HG03575 (cell line): ENCODE measurements around the gene PEX10.

Experiments used
- ATAC-seq: cut with Tn5 transposase; IDR thresholded peaks from one replicate; pipeline ENCODE4 v1.9.1; 2021; ENCODE audit not compliant: unreplicated experiment, insufficient number of reproducible peaks, low FRiP score; ENCODE audit errors: extremely low read depth

Gene PEX10

DNA sequence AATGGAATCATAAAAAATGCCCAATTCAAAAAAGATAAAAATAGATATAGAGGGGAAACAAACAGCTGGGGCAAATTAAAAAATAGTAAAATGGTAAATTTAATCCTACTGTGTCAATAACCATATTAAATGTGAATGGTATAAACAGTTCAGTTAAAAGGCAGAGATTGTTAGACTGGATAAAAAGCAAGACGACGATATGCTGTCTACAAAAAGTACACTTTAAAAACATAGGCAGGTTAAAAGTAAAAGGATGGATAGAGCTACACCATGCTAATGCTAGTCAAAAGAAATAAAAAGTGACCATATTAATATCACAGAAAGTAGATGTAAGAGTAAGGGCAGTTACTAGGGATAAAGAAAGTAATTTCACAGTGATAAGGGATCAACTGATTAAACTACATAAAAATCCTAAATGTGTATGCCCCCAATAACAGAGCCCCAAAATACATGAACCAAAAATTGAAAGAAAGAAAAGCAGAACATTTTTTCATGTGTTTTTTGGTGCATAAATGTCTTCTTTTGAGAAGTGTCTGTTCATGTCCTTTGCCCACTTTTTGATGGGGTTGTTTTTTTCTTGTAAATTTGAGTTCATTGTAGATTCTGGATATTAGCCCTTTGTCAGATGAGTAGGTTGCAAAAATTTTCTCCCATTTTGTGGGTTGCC, 48.4 kb downstream of the PEX10 start:
- ATAC-seq, result no peak

DNA sequence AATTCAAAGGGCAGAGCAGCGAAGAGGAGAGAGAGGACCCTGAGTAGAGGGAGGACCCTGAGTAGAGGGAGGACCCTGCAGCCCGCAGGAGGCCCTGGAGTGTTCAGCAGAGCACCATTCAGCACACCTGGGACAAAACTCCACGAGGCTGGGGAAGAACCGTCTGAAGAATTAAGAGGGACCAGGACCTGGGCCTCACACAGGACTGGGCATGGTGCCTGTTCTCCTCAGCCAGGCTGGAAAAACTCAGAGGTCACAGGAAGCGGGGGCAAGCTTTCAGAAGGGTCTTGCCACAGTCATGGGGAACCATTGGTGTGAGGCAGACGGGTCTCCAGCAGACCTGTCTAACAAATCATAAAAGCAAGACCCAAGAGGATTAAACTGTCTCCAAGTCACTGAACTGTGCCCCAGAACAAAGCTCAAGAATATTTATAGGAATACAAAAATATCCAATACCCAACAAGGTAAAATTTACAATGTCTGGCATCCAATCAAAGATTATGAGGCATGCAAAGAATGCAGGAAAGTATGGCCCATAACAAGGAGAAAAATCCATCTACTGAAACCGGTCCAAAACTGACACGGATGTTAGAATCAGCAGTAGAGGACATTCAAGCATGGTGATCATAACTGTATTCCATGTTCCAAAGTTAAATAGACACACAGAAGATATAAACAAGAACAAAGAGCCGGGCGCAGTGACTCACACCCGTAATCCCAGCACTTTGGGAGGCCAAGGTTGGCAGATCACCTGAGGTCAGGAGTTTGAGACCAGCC, 51.6 kb downstream of the PEX10 start:
- no peak for ATAC-seq

DNA sequence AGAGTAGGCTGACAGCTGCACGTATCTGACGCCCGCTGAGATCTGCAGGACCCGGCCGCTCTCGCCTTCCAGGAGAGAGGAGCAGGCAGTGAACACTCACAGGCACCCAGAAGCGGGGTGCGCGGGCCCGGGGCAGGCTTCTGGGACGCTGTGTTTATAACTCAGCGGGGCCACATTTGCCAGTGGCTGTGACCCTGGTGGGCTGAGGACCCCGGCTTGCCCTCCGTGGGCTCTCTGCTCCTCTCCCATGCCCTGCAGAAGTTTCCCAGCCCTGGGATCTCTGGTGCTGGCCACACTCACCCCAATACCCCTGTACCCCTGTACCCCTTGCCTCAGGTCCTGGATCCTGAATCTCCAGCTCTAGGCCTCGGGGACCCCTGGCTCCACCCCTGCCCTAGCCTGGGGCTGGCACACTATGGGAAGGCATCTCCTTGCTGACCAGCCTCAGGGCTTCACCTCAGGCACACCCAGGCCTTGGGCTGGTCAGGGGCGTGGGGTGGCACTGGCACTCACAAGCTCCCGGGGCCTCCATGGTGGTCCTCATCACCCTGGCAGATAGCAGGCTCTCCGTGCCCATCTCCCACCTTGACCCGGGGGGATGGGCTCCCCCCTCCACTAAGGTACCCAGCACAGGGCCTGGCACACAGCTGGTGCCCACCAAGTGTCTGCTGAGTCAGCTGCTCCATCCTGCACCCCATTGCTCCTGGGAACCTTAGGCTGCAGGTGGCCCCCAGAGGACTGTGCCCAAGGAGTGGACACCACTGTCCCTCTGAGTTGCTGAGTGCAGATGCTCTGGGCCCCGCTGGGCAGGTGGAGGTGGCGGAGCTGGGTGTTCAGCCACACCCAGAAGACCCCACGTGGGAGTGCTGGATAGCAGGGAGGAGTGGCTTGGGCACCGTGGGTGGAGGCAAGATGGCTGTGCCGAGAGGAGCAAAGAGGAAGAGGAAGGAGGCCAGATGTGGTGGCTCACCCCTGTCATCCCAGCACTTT, 53.4 kb downstream of the PEX10 start:
- no peak for ATAC-seq

- ATAC-seq, result no peak
Measured at GRCh38 chr1:2358072-2358471, 54.3 kb downstream of the PEX10 start.

- ATAC-seq, result no peak
Measured at GRCh38 chr1:2356911-2357845, 55.2 kb downstream of the PEX10 start.

DNA sequence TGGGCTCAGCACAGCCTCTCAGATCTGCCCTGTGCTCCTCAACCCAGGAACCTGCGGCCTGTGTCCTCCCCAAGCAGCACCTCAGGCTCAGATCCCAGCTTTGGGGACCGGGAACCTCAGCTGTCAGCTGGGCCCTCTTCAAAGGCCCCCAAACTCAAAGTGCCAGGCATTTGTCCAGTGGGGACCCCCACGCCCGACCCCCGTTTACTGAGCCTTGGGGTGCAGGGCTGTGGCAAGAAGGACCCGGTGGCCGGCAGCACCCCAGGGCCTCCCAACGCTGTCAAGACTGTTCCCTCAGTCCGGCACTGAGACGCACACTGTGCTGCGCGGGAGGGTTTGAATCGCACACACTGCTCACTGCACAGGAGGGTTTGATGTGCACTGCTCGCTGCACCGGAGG, 56.0 kb downstream of the PEX10 start:
- no peak for ATAC-seq

DNA sequence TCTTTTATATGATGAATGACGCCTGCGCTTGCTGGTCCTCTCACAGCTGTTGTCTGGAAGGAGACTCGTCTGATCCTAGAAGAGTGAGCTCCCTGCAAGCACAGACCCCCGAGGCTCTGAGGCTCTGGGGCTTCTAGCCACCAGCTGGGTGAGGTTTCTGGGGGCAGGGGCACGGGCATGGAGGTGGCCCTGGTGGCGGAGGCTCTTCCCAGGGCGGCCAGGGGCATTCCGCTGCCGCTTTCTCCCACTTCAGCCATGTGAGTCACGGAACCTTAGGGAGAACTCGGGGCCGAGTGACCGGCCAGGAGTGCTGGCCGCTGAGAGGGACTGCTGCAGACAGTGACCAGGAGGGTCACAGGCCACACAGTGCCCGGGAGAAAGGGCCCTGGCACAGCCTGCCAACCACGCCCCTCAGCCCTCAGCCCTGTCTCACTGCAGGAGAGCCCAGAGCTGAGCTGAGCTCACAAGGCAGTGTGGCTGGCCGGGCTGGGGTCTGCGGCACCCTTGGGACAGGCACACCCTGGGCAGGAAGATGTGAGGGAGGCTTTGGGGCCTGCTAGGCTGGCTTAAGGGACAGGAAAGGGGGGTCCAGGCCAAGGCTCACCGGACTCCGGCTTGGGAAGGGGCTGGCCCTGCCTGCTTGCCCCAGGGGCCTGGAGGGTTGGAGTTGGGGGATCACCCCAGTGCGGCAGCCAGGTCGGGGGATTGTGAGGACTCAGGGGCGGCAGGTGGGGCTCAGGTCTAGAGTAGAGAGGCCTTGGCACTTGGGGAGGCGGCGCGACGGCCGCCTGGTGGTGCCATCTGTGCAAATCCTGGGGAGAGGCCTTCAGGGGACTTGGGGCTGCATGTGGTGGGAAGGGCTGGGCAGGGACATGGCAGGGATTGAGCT, 56.7 kb downstream of the PEX10 start:
- ATAC-seq, result no peak

DNA sequence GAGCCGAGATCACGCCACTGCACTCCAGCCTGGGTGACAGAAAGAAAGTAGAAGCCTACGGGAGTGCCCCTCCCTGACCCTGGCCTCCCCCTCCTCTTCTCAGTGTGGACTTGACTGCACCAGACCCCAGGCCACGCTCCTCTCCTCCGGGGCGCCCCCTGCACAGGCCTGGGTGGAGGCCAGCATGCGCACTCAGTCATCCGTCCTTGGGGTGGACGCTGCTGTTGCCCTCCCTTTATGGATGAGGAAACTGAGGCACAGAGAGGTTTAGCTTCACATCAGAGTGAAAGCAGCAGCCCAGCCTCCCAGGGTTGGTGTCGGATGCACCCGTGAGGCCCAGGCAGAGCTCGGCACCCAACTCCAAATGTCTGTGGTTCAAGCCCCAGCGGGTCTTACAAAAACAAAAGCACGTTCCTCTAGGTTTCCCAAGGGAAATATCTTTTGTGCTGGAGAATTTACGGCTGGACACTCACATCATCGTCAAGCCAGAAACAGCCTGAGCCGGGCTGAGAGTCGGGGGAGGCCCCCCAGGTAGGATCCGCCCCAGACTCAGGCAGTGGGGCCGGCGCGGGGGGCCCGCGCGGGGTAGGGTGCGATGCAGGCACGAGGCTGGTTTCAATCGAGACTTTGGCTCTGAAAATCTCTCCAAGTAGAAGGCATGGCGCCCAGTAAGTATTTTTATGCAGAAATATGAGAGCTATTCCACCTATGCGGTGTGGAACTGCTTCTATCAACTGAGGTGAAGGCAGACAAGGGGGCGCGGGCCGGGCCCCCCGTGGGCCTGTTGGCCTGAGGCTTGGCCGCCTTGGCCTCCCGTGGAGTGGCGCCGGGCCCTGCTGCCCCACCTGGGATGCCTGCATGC, 57.6 kb downstream of the PEX10 start:
- ATAC-seq, result no peak
